HEK293T (cell line): Measurements from ENCODE around the gene GALNT15.

ENCODE experiments used
- BHLHE40 ChIP-seq: fragments of 450-650 bp; IDR thresholded peaks from 2 replicates; pipeline ENCODE4 v1.6.1; 2016; ENCODE audit warnings: mild to moderate bottlenecking, moderate library complexity, borderline replicate concordance
- FOXA1 ChIP-seq: fragments of 450-650 bp; IDR thresholded peaks from 2 replicates; pipeline ENCODE4 v1.6.1; 2016; ENCODE audit warnings: mild to moderate bottlenecking
- FOXM1 ChIP-seq: fragments of 450-650 bp; IDR thresholded peaks from 2 replicates; pipeline ENCODE4 v1.6.1; 2017; ENCODE audit warnings: mild to moderate bottlenecking, borderline replicate concordance
- HDGF ChIP-seq: fragments of 450-650 bp; IDR thresholded peaks from 2 replicates; pipeline ENCODE4 v1.6.1; 2017; ENCODE audit warnings: antibody characterized with exemption, borderline replicate concordance
- LEF1 ChIP-seq: fragments of 450-650 bp; IDR thresholded peaks from 2 replicates; pipeline ENCODE4 v1.6.1; 2017; ENCODE audit warnings: mild to moderate bottlenecking, borderline replicate concordance
- NFRKB ChIP-seq: fragments of 450-650 bp; IDR thresholded peaks from 2 replicates; pipeline ENCODE4 v1.6.1; 2016; ENCODE audit warnings: mild to moderate bottlenecking, moderate library complexity
- SP1 ChIP-seq: fragments of 450-650 bp; IDR thresholded peaks from 2 replicates; pipeline ENCODE4 v1.6.1; 2017

DNA sequence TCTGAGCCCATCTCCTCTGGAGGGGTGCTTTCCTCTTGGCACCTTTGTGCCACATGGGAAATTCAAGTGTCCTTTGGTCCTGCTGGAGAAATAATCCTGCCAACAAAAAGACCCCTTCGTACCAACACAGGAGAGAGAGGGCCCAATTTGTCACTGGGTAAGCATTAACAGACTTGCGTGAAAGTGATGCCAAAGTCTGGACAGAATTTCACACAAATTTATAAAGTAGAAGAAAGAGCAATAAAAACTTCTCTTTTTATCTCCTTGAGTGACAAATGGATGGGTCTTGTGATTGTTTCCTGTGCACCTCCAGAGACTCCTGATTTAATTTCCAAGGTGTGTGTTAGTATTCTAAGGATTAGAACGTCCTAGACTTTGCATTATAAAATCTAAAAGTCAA, 75.4 kb downstream of the GALNT15 start:
- TF ChIP-seq NFRKB: no peak
- no peak for TF ChIP-seq BHLHE40
- no peak for TF ChIP-seq LEF1
- TF ChIP-seq SP1: no peak
- TF ChIP-seq FOXA1: no peak
- no peak for TF ChIP-seq HDGF
- no peak for TF ChIP-seq FOXM1
